DND-41 (cell line): ENCODE measurements around the gene PHGDH.

ENCODE experiments used
- ATAC-seq: fragments of 200-7000 bp; cut with Tn5 transposase; 3 replicates; pipeline ENCODE4 v1.9.1; 2021; ENCODE audit warnings: low read depth; ENCODE audit not compliant: insufficient read depth
- DNase-seq: peaks from one replicate; pipeline ENCODE4 v3.0.0-alpha.2; 2020
- H2AFZ ChIP-seq: 2 replicates; pipeline ENCODE4 v1.6.0; 2012; ENCODE audit warnings: low read depth, low read length
- H3K27ac ChIP-seq: 2 replicates; pipeline ENCODE4 v1.5.1; 2012; ENCODE audit warnings: low read length, inconsistent platforms
- H3K27me3 ChIP-seq: fragments of 200-600 bp; sonication (generic); 2 replicates; pipeline ENCODE4 v1.6.0; 2012; ENCODE audit warnings: low read length, mild to moderate bottlenecking, inconsistent platforms; ENCODE audit not compliant: insufficient read depth, poor library complexity
- H3K36me3 ChIP-seq: 2 replicates; pipeline ENCODE4 v1.5.1; 2012; ENCODE audit warnings: low read length, inconsistent platforms; ENCODE audit not compliant: insufficient read depth
- H3K4me1 ChIP-seq: 2 replicates; pipeline ENCODE4 v1.5.1; 2012; ENCODE audit warnings: mild to moderate bottlenecking, low read length; ENCODE audit not compliant: insufficient read depth
- H3K4me2 ChIP-seq: 2 replicates; pipeline ENCODE4 v1.6.0; 2012; ENCODE audit warnings: mild to moderate bottlenecking, moderate library complexity, low read length, inconsistent platforms; ENCODE audit not compliant: insufficient read depth
- H3K4me3 ChIP-seq, 2 experiments: fragments of 200-600 bp in 1 of 2; shearing (Covaris generic) in 1 of 2; 2 replicates each; pipeline ENCODE4 v1.5.1; 2012 to 2016; ENCODE audit warnings: inconsistent platforms in 2 of 2, low read length in 2 of 2, mild to moderate bottlenecking in 2 of 2, low read depth in 1 of 2, moderate library complexity in 1 of 2
- H3K79me2 ChIP-seq: 2 replicates; pipeline ENCODE4 v1.6.0; 2012; ENCODE audit warnings: low read length, inconsistent platforms; ENCODE audit not compliant: insufficient read depth
- H3K9ac ChIP-seq: 2 replicates; pipeline ENCODE4 v1.6.0; 2012; ENCODE audit warnings: low read depth, mild to moderate bottlenecking, inconsistent platforms, low read length, moderate library complexity
- H3K9me3 ChIP-seq: 2 replicates; pipeline ENCODE4 v1.5.1; 2012; ENCODE audit warnings: low read length, moderate library complexity, mild to moderate bottlenecking, inconsistent platforms; ENCODE audit not compliant: insufficient read depth, severe bottlenecking
- H4K20me1 ChIP-seq: 2 replicates; pipeline ENCODE4 v1.6.0; 2012; ENCODE audit warnings: low read length; ENCODE audit not compliant: insufficient read depth
- CTCF ChIP-seq: IDR thresholded peaks from 2 replicates; pipeline ENCODE4 v1.5.1; 2012; ENCODE audit warnings: borderline replicate concordance, low read length, moderate library complexity, mild to moderate bottlenecking; ENCODE audit not compliant: poor library complexity, severe bottlenecking; ENCODE audit errors: extremely low read depth
- EZH2 ChIP-seq: IDR thresholded peaks from 3 replicates; pipeline ENCODE4 v1.6.1; 2012; ENCODE audit warnings: borderline replicate concordance, low read depth, mild to moderate bottlenecking, moderate library complexity, low read length, inconsistent platforms; ENCODE audit not compliant: severe bottlenecking

The PHGDH gene

GRCh38 chr1:119725626-119726025, 13.9 kb downstream of the PHGDH start:
- Histone ChIP-seq H3K4me1 (no peaks in the 10 kb centered on the region), H3K27me3 (no peaks in the 10 kb centered on the region), H3K36me3 (peaks cover 98% of the 10 kb centered on the region), H2AFZ (no peak overlapping the region), H3K4me3 (no peak overlapping the region), H3K27ac (no peak overlapping the region), H3K4me2 (no peak overlapping the region), H3K79me2 (peaks cover 45% of the 10 kb centered on the region), H3K9ac (no peak overlapping the region), H3K9me3 (no peaks in the 10 kb centered on the region), H4K20me1 (peaks cover 77% of the 10 kb centered on the region)
- no peak for ATAC-seq
- DNase-seq: no peak
- TF ChIP-seq CTCF: no peak
- TF ChIP-seq EZH2: no peak

GRCh38 chr1:119727991-119728390, 16.3 kb downstream of the PHGDH start:
- no peak for TF ChIP-seq EZH2
- TF ChIP-seq CTCF: no peak
- Histone ChIP-seq H3K79me2 (peaks cover 33% of the 10 kb centered on the region), H3K4me3 (no peak overlapping the region), H3K4me1 (no peaks in the 10 kb centered on the region), H3K36me3 (peaks cover 98% of the 10 kb centered on the region), H3K27me3 (no peaks in the 10 kb centered on the region), H3K9ac (no peak overlapping the region), H3K27ac (no peak overlapping the region), H3K4me2 (no peak overlapping the region), H4K20me1 (peaks cover 82% of the 10 kb centered on the region), H3K9me3 (no peaks in the 10 kb centered on the region), H2AFZ (no peak overlapping the region)
- ATAC-seq: no peak
- no peak for DNase-seq

GRCh38 chr1:119729044-119729443, 17.3 kb downstream of the PHGDH start:
- H3K9ac ChIP-seq: no peak overlapping the region
- DNase-seq: no peak
- peaks cover 24% of the 10 kb centered on the region for H3K79me2 ChIP-seq
- no peaks in the 10 kb centered on the region for H3K9me3 ChIP-seq
- ATAC-seq: no peak
- TF ChIP-seq CTCF (no peak), EZH2 (no peak)
- H3K36me3 ChIP-seq: peaks cover 97% of the 10 kb centered on the region
- no peak overlapping the region for H3K4me3 ChIP-seq
- H3K4me2 ChIP-seq: no peak overlapping the region
- no peaks in the 10 kb centered on the region for H3K27me3 ChIP-seq
- no peak overlapping the region for H3K27ac ChIP-seq
- H2AFZ ChIP-seq: no peak overlapping the region
- peaks cover 75% of the 10 kb centered on the region for H4K20me1 ChIP-seq
- H3K4me1 ChIP-seq: no peaks in the 10 kb centered on the region

GRCh38 chr1:119731060-119731459, 19.3 kb downstream of the PHGDH start:
- no peak overlapping the region for H3K9ac ChIP-seq
- peaks cover 76% of the 10 kb centered on the region for H4K20me1 ChIP-seq
- TF ChIP-seq CTCF (no peak), EZH2 (no peak)
- no peak overlapping the region for H3K4me2 ChIP-seq
- DNase-seq (no peak), ATAC-seq (no peak)
- H3K9me3 ChIP-seq: no peaks in the 10 kb centered on the region
- peaks cover 15% of the 10 kb centered on the region for H3K79me2 ChIP-seq
- peaks cover 97% of the 10 kb centered on the region for H3K36me3 ChIP-seq
- no peak overlapping the region for H2AFZ ChIP-seq
- H3K27me3 ChIP-seq: no peaks in the 10 kb centered on the region
- H3K27ac ChIP-seq: no peak overlapping the region
- H3K4me1 ChIP-seq: no peaks in the 10 kb centered on the region
- H3K4me3 ChIP-seq: no peak overlapping the region
